DMS114 treated with DMSO at 0.1 percent for 48 hours (cell line): ENCODE data around the gene ANKS1A.

Experiments
- DNase-seq: peaks from one replicate; lab custom pipeline; 2025; ENCODE audit not compliant: unreplicated experiment; lab: John Stamatoyannopoulos, UW

Gene ANKS1A

DNA sequence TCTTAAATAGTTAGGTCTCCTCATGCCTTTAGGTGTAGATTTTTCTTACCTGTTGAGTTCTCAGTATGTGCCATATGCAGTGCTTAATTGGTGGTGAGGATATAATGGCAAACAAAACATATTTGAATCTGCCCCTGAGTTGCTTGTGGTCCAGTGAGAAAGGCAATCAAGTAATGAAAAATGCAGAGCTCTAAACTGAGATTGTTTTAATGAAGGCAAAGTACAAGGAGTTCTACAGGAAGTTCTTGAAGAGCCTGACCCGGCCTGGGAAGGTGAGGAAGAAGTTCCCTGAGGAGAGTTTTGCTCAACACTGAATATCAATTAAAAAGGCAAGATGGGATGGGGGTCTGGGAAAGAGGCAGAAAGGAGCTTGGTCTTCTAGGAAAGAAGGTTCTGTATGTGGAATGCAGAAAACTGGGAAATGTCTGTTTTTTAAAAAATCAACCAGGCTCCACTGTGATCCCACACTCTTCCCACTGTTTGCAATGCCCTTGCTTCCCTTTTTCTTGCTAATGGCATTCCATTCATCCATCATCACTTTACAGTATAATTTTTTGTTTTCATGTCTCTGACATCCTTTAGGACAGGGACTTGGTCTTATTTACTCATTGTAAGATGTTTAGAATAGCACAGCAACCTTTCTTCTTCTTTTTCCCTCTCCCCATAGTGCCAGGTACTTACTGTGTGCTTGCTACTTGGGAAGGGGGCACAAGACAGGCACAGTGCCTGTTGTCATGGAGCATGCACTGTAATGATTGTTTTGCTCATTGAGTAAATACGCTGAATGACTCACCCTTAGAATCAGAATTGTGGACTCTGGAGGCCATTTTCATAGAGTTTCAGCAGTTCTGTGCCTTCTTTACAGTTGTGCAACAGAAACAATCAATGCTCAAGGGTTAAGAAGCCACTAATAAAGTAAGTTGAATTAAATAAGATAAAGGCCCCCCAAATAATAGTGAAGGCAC, 64.3 kb downstream of the ANKS1A start:
- DNase-seq = no peak

- no peak for DNase-seq
These were observed 66.4 kb downstream of the ANKS1A start for GRCh38 chr6:34955442-34955841.

GRCh38 chr6:34957231-34957783, 68.3 kb downstream of the ANKS1A start:
- DNase-seq = no peak

GRCh38 chr6:34958734-34959133, 69.7 kb downstream of the ANKS1A start:
- DNase-seq = no peak

- no peak for DNase-seq
These were observed 70.2 kb downstream of the ANKS1A start for GRCh38 chr6:34959224-34959623.

DNA sequence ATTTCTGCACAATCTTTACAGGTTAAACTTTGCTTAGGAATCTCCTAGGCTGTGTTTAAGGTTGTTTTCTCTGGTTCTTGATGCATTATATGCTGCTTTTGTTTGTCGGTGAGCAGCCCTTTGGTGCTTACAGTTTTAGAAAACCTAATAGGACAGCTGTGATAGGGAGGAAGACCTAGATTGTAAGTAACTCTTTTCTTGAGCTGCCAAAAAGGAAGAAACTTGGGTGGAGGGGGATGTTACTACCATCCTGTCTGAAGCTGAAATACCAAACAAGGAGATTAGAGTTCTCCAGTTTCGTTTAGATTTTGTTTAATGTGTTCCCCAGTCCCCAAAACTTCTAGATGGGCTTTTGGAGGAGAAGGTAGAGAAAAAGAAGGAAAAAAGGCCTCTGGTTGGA, 72.0 kb downstream of the ANKS1A start:
- no peak for DNase-seq

- DNase-seq = no peak
These were observed 72.5 kb downstream of the ANKS1A start for GRCh38 chr6:34961574-34961973.

- DNase-seq = no peak
These were observed 75.5 kb downstream of the ANKS1A start for GRCh38 chr6:34964564-34964963.

DNA sequence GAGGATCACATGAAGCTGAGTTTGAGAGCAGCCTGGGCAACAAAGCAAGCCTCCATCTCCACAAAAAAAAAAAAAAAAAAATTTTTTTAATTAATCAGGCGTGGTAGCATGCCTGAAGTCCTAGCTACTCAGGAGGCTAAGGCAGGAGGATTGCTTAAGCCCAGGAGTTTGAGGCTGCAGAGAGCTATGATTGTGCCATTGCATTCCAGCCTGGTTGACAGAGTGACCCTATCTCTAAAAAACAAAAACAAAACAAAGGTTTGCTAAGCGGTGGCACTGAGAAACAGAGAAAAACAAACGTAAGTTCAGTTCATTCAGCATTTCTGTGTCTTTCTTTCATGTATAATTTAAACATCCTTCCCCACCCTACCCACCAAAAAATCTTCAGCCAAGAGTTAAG, 78.4 kb downstream of the ANKS1A start:
- no peak for DNase-seq

GRCh38 chr6:34969662-34970265, 80.7 kb downstream of the ANKS1A start:
- no peak for DNase-seq

GRCh38 chr6:34970488-34970887, 81.4 kb downstream of the ANKS1A start:
- DNase-seq = no peak

DNA sequence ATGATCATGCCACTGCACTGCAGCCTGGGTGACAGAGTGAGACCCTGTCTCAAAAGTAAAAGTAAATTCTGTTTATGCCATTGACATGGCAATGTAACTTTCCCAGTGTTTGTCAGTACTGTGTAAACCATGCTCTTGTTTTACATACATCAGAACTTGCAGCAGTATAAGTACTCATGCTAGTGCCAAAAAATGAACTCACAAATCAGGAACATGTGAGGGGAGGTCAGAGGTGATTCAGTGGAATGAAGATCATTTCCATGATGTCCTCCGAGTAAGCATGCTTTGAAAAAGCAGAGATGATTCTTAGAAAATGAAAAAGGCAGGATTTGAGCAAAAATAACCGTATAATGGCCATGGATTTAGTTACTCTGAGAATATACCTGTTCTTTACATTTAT, 81.9 kb downstream of the ANKS1A start:
- DNase-seq = no peak

DNA sequence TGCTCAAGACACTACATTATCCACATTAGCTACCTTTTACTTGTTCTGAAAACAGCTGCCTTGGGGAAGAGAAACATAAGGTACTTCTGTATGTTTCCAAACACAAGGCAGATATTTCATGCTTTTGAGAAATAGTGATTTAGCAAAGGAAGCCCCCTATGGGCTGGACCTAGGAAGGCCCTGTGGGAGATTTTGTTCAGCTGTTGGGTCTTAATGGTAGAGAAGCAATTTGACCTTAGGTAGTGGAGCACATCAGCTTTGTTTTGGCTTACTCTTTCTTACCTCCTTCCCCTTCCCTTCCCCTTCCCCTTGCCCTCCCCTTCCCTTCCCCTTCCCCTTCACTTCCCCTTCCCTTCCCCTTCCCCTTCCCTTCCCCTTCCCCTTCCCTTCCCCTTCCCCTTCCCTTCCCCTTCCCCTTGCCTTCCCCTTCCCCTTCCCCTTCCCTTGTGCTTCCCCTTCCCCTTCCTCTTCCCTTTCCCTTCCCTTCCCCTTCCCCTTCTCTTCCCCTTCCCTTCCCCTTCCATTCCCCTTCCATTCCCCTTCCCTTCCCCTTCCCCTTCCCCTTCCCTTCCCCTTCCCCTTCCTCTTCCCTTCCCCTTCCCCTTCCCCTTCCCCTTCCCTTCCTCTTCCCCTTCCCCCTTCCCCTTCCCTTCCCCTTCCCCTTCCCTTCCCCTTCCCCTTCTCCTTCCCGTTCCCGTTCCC, 84.6 kb downstream of the ANKS1A start:
- DNase-seq = no peak

- no peak for DNase-seq
These were observed 85.2 kb downstream of the ANKS1A start for GRCh38 chr6:34974249-34974642.

- DNase-seq = no peak
These were observed 87.2 kb downstream of the ANKS1A start for GRCh38 chr6:34976239-34976638.

DNA sequence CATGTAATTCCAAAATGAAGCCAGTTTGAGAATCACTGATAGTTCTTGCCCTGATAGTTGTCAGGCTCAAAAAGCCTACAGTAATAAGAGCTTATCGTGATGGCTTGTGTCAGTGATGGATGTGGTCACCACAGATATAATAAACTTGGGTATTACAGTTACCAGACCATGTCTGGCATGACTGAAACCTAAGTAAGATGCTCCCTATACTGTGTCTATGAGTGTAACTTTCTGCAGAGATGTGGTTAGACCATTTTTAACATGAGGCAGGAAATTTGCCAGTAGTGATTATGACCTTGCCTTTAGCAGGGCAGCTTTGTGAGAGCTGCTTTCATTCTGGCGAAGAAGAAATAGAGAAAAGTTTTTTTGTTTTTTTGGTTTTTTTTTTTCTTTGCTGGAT, 90.2 kb downstream of the ANKS1A start:
- no peak for DNase-seq

DNA sequence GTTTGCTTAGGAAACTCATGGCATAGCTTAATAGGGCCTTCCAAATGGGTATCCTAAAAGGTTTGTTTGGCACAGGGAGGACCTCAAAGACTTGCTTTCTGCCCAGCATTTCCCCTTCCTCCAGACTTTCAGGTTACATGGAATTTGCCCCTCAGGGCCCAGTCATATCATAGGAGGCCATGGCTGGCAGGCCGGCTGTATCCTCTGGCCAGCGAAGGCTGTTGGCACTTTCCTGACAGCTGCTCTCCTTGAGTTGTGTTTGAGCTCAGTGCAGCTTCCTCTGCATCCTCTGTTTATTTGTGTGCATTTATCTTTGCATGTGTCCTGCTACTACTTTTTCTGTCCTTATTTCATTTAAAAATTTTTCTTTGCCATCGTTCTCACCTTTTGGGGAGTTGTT, 90.9 kb downstream of the ANKS1A start:
- no peak for DNase-seq

DNA sequence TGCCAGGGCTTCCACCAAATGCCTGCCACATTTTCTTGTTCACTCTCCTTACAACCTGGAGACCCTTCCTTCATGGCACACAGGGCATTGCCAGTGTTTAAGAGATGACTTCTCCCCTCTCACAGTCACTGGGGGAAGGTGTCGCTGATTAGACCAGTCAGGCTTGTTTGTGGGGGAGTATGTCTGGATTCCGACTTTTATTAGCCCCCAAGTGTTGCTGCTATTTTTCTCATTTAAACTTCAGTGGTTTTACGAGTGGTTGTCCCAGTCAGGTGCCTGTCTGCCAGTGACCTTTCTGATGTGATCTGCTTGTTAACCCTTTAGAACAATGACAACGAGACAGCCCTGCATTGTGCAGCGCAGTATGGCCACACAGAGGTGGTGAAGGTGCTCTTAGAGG, 92.3 kb downstream of the ANKS1A start:
- no peak for DNase-seq

DNA sequence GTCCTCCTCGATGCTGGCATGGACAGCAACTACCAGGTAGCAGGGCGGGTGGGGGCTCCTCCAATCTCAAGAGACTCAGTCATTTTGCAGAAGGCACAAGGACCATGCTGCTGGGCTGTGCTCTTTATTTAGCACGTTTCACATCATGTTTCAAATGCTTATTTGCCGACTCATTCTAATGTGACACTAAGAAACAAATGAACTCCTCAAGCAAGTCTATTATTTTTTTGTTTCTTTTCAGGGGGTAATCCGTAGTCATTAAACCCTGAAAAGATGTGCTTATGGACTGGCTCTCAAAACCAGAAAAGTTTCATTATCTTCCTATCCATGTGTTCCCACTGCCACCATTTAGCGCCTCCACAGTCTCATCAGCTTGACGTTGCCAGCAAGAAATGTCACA, 92.9 kb downstream of the ANKS1A start:
- DNase-seq = no peak

DNA sequence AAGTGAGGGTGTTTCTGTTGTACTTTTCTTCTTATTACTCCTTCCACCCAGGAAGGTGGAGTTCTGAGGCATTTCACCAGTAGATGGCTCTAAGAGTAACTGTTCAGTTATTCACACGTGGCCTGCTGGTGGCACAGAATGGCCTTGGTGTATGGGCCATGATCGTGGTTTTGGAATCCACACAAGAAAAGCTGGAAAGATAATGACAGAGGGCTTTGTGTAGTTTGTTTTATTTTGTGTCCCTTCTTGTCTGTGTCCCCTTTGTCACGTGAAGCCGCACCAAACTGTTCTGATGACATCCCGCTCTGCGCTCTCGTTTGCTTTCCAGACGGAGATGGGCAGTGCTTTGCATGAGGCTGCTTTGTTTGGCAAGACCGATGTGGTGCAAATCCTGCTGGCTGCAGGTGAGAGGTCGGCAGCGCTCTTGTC, 93.4 kb downstream of the ANKS1A start:
- peak; percentile 6 for DNase-seq

DNA sequence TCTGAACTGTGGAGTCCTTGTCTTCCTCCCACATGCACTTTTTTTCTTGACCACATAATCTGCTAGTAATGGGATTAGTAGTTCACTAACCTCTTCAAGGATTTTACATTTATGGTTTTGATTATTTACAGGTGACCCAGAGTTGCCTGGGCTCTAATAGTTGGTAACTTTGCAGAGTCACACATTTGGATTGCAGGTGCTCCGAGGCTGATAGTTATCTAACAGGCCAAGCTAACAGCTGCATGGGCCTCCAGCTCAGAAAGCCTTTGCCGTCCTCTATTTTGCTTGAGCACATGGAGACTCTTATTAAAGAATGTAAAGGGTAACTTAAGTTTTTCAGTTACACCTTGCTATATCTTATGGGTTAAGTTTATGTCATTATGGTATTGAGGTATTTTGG, 95.4 kb downstream of the ANKS1A start:
- DNase-seq = no peak

- no peak for DNase-seq
These were observed 96.2 kb downstream of the ANKS1A start for GRCh38 chr6:34985236-34985635.
